ENCODE results near the gene PTPN1. TPM values are rescaled to one million over a fixed set of nuclear protein-coding genes. Genes with fewer than 3 reads are reported as not detected.
A peak's percentile ranks its signal among the peaks of the same experiment; 100 is the strongest.

Gene PTPN1
- total and polyA plus RNA-seq, 8 donors, result 26.3 to 98.6 (median 30.4) TPM

- Histone ChIP-seq H3K9me3 (no peaks in the 10 kb centered on the region), H3K27ac (no peak overlapping the region), H3K4me1 (peaks cover 16 to 93% of the 10 kb centered on the region in 2 donors), H3K4me3 (no peak overlapping the region), H3K36me3 (peaks cover 0 to 7% of the 10 kb centered on the region in 2 donors), H3K27me3 (no peaks in the 10 kb centered on the region)
- ATAC-seq (no peak), DNase-seq (no peak)
- TF ChIP-seq CTCF (IDR thresholded peaks at IDR 0.05), result no peak
- intact Hi-C loops (cut with DNase I), result no loop called here
These were observed 15.5 kb downstream of the PTPN1 start for GRCh38 chr20:50525681-50526080.

GRCh38 chr20:50526403-50526989, 16.3 kb downstream of the PTPN1 start:
- H3K4me1 ChIP-seq, result peaks cover 8 to 93% of the 10 kb centered on the region in 2 donors
- peak overlapping the region in 1 of 2 donors; percentile 45 for H3K27ac ChIP-seq
- DNase-seq, result no peak
- H3K36me3 ChIP-seq, result peaks cover 0 to 7% of the 10 kb centered on the region in 2 donors
- no peak for TF ChIP-seq CTCF (IDR thresholded peaks at IDR 0.05)
- H3K9me3 ChIP-seq, result no peaks in the 10 kb centered on the region
- intact Hi-C loops (cut with DNase I), result no loop called here
- H3K27me3 ChIP-seq, result no peaks in the 10 kb centered on the region
- peak; percentile 19 for ATAC-seq
- H3K4me3 ChIP-seq, result no peak overlapping the region

- intact Hi-C loops (cut with DNase I), result no loop called here
- no peak for TF ChIP-seq CTCF (IDR thresholded peaks at IDR 0.05)
- DNase-seq, result no peak
- ATAC-seq, result no peak
- peaks cover 8 to 92% of the 10 kb centered on the region in 2 donors for H3K4me1 ChIP-seq
- no peaks in the 10 kb centered on the region for H3K27me3 ChIP-seq
- no peak overlapping the region for H3K4me3 ChIP-seq
- peaks cover 0 to 7% of the 10 kb centered on the region in 2 donors for H3K36me3 ChIP-seq
- H3K9me3 ChIP-seq, result no peaks in the 10 kb centered on the region
- peak overlapping the region in 1 of 2 donors; percentile 45 for H3K27ac ChIP-seq
These were observed 17.0 kb downstream of the PTPN1 start for GRCh38 chr20:50527068-50527605.

GRCh38 chr20:50528129-50528528, 17.9 kb downstream of the PTPN1 start:
- Histone ChIP-seq H3K9me3 (no peaks in the 10 kb centered on the region), H3K36me3 (peaks cover 0 to 7% of the 10 kb centered on the region in 2 donors), H3K27ac (no peak overlapping the region), H3K27me3 (no peaks in the 10 kb centered on the region), H3K4me3 (no peak overlapping the region), H3K4me1 (peaks cover 8 to 92% of the 10 kb centered on the region in 2 donors)
- intact Hi-C loops (cut with DNase I), result no loop called here
- TF ChIP-seq CTCF (IDR thresholded peaks at IDR 0.05), result no peak
- DNase-seq (no peak), ATAC-seq (no peak)

- H3K9me3 ChIP-seq, result no peaks in the 10 kb centered on the region
- no peaks in the 10 kb centered on the region for H3K27me3 ChIP-seq
- intact Hi-C loops (cut with DNase I), result no loop called here
- H3K27ac ChIP-seq, result no peak overlapping the region
- ATAC-seq, result peak; percentile 46
- H3K4me1 ChIP-seq, result peaks cover 9 to 92% of the 10 kb centered on the region in 2 donors
- DNase-seq, result no peak
- H3K4me3 ChIP-seq, result no peak overlapping the region
- peaks cover 0 to 7% of the 10 kb centered on the region in 2 donors for H3K36me3 ChIP-seq
- no peak for TF ChIP-seq CTCF (IDR thresholded peaks at IDR 0.05)
These were observed 18.7 kb downstream of the PTPN1 start for GRCh38 chr20:50528804-50529351.
